ENCODE data around the gene ZMIZ2.
"Not testable (repeated sequence)": the region's sequence is repeated elsewhere in the genome, so short reads cannot be mapped to it uniquely, and the experiment has no call there.

ZMIZ2 gene

DNA sequence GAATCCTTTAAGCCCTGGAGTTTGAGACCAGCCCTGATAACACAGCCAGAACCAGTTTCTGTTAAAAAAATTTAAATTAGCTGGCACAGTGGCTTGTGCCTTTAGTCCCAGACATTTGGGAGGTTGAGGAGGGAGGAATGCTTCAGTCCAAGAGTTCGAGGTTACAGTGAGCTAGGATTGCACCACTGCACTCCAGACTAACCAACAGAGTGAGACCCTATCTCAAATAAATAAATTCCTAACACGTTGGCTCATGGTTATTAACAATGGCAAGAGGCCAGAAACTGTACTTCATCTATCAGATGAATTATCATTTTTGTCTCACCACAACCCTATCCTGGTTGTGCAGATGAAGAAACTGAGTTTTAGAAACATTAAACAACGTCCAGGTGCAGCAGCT lies 45.7 kb downstream of the ZMIZ2 start:
- in situ Hi-C loops (cut with MboI; ENCODE audit: low pct_unique_long_range_greater_than_20kb, low sequenced_read_pairs): no loop called here

DNA sequence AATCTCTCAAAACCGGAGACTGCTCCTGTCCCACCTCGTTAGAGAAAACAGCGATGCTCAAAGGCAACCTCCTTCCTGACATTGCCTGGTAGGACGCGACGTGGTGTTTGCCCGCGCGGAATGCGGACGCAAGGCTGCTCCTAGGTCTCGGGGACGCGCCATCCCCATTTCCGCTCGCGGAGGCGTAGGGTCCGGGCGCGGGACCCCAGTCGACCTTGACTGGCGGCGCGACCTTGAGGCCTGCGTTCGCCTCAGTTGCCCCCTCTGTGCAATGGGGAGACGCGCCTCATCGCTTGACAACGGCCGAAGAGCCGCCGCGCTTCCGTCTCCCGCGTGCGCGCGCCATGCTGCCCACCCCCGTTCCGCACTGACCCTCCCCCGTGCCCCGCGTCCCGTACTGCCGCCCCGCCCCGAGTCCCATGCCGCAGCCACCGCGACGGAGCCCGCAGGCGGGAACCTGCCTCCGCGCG lies 47.4 kb downstream of the ZMIZ2 start:
- DNase-seq: peak; percentile 60

More for the DNA sequence above, 45.7 kb downstream of the ZMIZ2 start:
- no peak for DNase-seq

GRCh38 chr7:44796504-44797328 lies 48.1 kb downstream of the ZMIZ2 start, which contains the start of gene PPIA:
Gene PPIA (plus strand): TSS chr7:44796681. CDS start chr7:44796725, 44 bp downstream.
- DNase-seq: peak; percentile 93
- in situ Hi-C loops (cut with MboI; ENCODE audit: low pct_unique_long_range_greater_than_20kb, low sequenced_read_pairs): no loop called here

More for the DNA sequence above, 47.4 kb downstream of the ZMIZ2 start:
- in situ Hi-C loops (cut with MboI; ENCODE audit: low pct_unique_long_range_greater_than_20kb, low sequenced_read_pairs): no loop called here

DNA sequence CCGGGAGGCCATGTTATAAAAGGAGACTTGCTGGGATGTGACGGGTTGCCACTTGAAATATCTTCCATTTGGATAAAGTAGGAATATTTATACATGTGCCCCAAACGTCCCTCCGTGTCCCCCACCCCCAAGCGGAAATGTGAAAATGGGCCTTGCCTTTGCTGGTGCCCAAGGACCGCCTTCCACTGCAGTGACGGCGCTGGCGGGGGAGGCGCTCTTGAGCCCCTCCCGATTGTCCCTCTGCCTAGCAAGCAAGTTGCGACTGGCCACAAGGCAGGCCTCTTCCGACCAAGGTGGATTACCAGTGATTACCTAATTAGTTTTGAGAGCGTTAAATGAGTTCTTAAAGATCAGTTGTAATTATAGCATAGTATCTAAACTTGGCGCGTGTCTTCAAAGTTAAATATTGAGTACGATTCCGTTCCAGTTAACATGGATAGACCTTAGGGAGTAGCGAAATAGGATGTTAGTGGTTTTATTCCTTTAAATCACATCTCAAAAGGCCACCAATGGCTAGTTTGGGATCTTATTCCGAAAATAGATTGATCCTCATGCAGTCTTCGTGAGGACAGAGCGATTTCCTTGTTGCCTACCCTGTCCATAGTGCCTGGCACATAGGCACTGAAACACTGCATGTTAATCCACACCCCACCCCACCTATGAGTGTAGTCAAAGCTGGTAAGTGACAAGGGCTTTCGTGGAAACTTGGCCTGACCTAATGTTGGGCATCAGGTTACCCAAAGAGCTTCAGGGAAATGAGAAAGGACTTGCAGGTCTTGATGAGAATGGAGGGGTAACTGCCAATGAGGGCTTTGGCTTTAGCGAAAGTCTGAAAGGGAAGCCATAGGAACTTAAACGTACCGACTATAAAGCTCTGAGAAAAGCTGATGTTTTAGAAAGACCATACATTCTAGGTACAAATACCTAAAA lies 48.9 kb downstream of the ZMIZ2 start:
- DNase-seq: peak; percentile 88
- in situ Hi-C loops (cut with MboI; ENCODE audit: low pct_unique_long_range_greater_than_20kb, low sequenced_read_pairs): no loop called here

GRCh38 chr7:44798649-44799305 lies 50.1 kb downstream of the ZMIZ2 start:
- no peak for DNase-seq
- in situ Hi-C loops (cut with MboI; ENCODE audit: low pct_unique_long_range_greater_than_20kb, low sequenced_read_pairs): no loop called here

DNA sequence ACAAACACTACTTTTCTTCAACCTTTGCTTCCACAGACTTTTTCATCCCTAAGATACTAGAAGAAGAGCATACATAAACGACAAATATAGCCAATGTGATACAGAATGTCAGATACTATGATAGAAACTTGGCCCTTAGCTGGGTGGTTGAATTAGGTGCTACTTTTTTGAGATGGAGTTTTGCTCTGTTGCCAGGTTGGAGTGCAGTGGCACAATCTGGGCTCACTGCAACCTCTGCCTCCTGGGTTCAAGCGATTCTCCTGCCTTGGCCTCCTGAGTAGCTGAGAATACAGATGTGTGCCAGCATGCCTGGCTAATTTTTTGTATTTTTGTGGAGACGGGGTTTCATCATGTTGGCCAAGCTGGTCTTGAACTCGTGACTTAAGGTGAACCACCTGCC lies 51.3 kb downstream of the ZMIZ2 start:
- DNase-seq: no peak
- in situ Hi-C loops (cut with MboI; ENCODE audit: low pct_unique_long_range_greater_than_20kb, low sequenced_read_pairs): no loop called here

GRCh38 chr7:44801890-44802289 lies 53.2 kb downstream of the ZMIZ2 start:
- in situ Hi-C loops (cut with MboI; ENCODE audit: low pct_unique_long_range_greater_than_20kb, low sequenced_read_pairs): no loop called here
- no peak for DNase-seq

GRCh38 chr7:44802418-44803025 lies 53.9 kb downstream of the ZMIZ2 start:
- DNase-seq: no peak
- in situ Hi-C loops (cut with MboI; ENCODE audit: low pct_unique_long_range_greater_than_20kb, low sequenced_read_pairs): no loop called here

- DNase-seq; in situ Hi-C loops (cut with MboI; ENCODE audit: low pct_unique_long_range_greater_than_20kb, low sequenced_read_pairs): not testable (repeated sequence)
Observed at GRCh38 chr7:44803828-44804519, 55.3 kb downstream of the ZMIZ2 start.

GRCh38 chr7:44805950-44806349 lies 57.3 kb downstream of the ZMIZ2 start:
- no peak for DNase-seq
- in situ Hi-C loops (cut with MboI; ENCODE audit: low pct_unique_long_range_greater_than_20kb, low sequenced_read_pairs): no loop called here

GRCh38 chr7:44808914-44809393 lies 60.3 kb downstream of the ZMIZ2 start:
- in situ Hi-C loops (cut with MboI; ENCODE audit: low pct_unique_long_range_greater_than_20kb, low sequenced_read_pairs): no loop called here
- DNase-seq: no peak

- no peak for DNase-seq
- in situ Hi-C loops (cut with MboI; ENCODE audit: low pct_unique_long_range_greater_than_20kb, low sequenced_read_pairs): no loop called here
Observed at GRCh38 chr7:44811093-44811492, 62.4 kb downstream of the ZMIZ2 start.

- in situ Hi-C loops (cut with MboI; ENCODE audit: low pct_unique_long_range_greater_than_20kb, low sequenced_read_pairs): no loop called here
- no peak for DNase-seq
Observed at GRCh38 chr7:44811571-44811970, 62.9 kb downstream of the ZMIZ2 start.

DNA sequence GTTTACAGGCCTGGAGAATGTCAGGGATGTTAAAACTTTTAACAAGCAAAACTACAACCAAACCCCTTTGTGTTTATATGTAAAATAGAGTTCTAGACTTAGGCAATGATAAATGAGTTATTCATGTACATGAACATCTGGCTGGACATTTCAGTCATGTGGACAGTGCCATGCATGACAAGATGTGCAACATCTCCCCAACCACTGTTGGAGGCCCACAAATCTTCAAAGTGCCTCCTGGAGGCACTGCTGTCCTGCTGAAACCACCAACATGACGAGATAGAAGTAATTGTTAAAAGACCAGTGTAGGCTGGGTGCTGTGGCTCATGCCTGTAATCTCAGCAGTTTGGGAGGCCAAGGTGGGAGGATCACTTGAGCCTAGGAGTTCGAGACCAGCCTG lies 66.3 kb downstream of the ZMIZ2 start:
- in situ Hi-C loops (cut with MboI; ENCODE audit: low pct_unique_long_range_greater_than_20kb, low sequenced_read_pairs): no loop called here
- peak; percentile 29 for DNase-seq

- no peak for DNase-seq
- in situ Hi-C loops (cut with MboI; ENCODE audit: low pct_unique_long_range_greater_than_20kb, low sequenced_read_pairs): no loop called here
Observed at GRCh38 chr7:44819292-44819691, 70.6 kb downstream of the ZMIZ2 start.

Measured in KBM-7 (cell line).